HG03442 (cell line): ENCODE measurements around the gene CAMKK1.
"Not testable (repeated sequence)": the region's sequence is repeated elsewhere in the genome, so short reads cannot be mapped to it uniquely, and the experiment has no call there.

ENCODE experiments used
- ATAC-seq: cut with Tn5 transposase; IDR thresholded peaks from one replicate; pipeline ENCODE4 v1.9.1; 2021; ENCODE audit warnings: mild to moderate bottlenecking, moderate library complexity; ENCODE audit not compliant: unreplicated experiment

The CAMKK1 gene

DNA sequence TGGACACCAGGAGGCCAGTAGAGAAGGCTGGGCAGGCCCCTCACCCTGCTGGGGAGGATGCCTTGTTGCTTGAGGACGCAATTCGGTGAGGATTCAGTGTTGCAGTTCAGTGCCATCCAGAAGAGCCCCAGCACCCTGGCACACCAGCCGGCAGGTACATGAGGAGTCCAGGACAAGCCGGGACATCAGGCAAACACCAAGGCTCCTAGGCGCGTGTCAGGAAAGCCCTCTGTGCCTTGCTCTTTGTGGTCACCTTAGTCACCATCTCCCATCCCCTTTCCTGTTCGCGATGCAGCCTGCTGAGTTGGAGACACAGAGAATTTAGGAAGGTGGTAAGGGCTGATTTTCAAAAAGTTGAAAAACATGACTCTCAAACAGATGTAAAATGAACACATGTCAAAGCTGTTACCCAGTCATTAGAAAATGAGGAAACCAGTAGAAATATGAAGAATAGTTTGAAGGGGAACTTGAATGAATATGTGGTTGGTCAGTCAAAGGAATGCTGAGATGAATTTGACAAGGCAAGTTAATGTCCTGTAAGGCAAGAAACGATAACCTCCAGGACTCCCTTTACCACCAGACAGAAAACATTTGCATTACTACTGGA, 44.5 kb downstream of the CAMKK1 start:
- ATAC-seq: no peak

DNA sequence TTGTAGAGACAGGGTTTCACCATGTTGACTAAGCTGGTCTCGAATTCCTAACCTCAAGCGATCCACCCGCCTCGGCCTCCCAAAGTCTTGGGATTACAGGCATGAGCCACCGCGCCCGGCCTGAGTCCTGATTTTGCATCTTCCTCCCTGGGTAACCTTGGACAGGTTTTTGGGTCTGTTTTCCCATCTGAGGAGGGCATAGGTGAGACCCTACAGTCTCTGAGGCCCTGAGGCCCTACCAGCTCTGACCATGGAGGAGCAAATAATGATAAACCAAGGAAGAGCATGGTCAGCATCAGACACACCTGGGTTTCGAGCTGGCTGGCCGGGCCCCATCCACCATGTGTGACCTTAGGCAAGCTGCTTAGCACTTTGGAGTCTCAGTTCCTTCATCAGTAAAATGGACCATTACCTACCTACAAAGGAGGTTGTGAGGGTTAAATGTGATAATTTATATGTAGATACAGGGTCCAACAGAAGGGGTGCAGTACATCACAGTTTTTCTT, 45.6 kb downstream of the CAMKK1 start:
- ATAC-seq: no peak

- ATAC-seq: no peak
Observed at GRCh38 chr17:3846437-3847164, 46.3 kb downstream of the CAMKK1 start.

DNA sequence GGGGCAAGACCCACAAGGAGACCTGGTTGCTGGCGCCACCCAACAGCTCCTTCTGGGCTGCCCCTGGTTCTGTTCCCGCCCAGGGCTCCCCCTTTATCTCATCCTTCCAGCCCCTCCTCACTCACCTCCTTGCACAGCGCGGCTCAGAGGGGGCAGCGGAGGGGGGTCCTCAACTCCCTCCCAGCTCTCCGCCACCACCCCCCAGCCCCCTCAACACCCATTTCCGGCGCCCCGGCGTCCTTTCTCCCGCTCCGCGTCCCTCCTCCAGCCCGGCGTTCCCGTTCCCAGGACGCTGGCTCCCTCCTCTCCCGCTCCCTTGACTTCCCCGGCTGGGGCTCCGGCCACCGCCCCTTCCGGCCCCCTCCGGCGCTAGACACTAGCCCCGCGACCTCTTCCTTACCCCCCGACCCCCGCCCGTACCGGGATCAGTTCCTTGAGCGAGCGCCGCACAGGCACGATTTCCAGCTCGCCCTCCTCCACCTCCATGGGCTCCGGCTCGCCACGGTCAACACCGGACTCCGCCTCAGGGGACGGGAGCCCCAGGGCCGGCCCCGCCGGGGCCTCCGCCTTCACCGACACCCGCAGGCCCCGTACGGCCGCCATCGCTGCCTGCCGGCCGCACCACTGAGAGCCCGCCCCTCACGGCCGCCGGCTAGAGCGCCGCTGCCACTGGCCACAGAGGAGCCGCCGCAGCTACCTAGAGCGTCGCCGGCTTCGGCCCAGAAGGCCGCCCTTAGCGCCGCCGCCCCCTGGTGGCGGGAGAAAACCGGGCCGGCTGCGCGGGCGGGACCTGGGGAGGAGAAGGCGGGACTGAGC, 47.0 kb downstream of the CAMKK1 start, which contains the start of gene NCBP3:
Gene NCBP3 (minus strand): TSS at position 626 of the 816 bp plus-strand sequence. CDS start 23 bp downstream, at position 603.
- ATAC-seq: peak; percentile 92

- peak; percentile 12 for ATAC-seq
Observed at GRCh38 chr17:3845291-3845620, 47.6 kb downstream of the CAMKK1 start.

DNA sequence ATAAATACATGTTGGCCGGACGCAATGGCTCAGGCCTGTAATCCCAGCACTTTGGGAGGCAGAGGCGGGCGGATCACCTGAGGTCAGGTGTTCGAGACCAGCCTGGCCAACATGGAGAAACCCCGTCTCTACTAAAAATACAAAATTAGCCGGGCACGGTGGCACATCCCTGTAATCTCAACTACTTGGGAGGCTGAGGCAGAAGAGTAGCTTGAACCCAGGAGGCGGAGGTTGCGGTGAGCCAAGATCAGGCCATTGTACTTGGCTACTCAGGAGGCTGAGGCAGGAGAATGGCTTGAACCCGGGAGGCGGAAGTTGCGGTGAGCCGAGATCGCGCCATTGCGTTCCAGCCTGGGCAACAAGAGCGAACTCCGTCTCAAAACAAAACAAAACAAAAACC, 48.3 kb downstream of the CAMKK1 start:
- ATAC-seq: not testable (repeated sequence)

DNA sequence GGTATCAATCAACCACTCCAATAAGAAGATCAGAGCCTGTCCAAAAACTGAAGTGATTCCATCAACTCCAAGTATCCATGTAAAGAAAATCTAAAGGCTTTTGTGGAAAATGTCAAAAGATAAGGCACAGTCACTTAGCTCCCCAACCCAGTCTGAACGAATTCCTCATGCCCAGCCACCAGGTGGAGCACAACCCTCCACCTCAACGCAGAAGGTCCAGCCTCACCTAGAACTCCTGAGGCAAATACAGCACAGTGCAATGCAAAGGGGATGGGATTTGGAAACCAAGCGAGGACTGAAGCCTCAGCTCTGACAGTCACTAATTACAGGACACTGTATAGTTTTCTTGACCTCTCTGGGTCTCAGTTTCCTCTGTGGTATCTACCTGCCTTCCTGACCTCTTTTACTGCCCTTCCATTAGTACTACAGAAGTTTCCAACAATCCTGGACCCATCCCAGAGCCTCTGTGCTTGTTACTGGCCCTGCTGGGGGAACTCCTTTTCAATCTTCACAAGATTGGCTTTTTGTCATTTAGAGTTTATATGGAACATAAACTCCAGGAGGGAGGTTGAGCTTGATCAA, 48.8 kb downstream of the CAMKK1 start:
- no peak for ATAC-seq

DNA sequence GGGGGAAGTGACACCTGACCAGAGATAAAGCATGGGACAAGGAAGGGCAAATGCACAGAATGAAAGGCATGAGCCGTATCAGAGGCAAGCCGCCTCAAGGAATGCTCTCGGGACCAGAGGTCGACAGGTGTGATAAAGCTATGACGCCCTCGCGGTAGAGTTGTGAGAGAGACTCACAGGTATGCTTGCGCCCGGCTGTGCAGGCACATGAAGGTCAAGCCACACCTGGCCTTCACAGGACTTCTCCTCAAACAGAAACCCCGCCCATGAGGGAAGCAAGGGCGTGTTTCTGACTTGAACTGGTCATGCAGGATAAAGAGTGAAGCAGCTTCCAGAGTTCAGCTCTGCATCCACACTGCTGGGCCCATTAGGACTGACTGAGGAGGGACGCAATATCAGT, 54.6 kb downstream of the CAMKK1 start:
- no peak for ATAC-seq

DNA sequence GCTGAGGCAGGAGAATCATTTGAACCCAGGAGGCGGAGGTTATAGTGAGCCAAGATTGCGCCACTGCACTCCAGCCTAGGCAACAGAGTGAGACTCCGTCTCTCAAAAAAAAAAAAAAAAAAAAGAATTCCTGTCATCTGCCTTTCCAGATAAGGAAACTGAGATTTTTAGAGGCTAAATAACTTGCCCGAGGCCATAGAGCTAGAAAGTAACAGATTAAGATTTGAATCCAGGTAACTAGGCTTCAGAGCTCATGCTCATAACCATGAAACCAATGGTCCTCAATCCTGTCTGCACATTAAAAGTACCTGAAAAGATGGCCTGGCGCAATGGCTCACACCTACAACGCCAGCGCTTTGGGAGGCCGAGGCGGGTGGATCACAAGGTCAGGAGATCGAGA, 56.3 kb downstream of the CAMKK1 start:
- ATAC-seq: no peak

GRCh38 chr17:3835410-3836229, 57.2 kb downstream of the CAMKK1 start:
- no peak for ATAC-seq

GRCh38 chr17:3834811-3835210, 58.0 kb downstream of the CAMKK1 start:
- ATAC-seq: no peak

DNA sequence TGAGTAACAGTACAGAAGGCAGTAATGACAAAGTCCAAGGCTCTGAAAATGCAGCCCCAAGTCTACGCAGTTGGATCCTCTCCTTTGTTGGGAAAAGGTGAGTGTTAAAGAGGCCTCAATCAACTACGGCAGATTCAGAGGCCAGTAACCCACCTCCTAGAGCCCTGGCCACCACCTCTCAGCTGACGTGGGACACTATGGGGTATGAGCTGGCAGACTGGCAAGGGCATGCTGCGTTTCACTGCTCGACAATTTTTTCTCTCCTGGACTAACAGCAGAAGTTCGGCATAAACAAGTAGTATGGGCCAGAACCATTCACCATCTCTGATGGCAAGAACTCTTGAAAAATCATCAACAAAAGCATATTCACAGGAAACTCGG, 64.0 kb downstream of the CAMKK1 start:
- ATAC-seq: no peak

- ATAC-seq: no peak
Observed at GRCh38 chr17:3828151-3828851, 64.6 kb downstream of the CAMKK1 start.

DNA sequence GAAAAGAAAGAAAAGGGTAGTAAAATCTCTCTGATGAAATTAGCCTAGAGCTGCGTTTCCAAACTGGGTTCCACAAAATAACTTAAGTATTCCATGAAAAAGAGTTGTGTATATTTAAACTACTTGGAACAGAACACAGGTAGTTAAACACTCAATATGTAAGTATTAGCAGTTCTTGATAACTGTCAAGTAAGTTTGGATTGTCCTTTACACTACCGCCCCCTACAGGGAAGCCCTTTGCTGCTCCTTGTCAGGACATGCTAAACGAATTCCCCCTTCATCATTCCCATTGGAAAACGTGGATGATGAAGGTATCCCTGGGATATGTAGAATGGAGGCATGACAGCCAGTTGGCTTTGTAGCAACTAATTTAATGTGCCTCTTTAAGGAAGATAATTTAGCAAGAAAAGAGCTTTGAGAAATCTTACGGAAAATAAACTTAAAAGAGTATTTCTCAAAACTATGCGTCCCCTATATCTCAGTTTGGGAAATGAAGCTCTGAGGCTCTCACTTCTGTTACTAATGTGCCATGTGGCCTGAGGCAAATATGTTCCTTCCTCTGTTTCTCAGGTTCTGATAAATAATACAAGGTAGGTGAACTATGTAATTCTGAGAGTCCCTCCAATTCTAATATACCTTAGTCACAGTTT, 65.6 kb downstream of the CAMKK1 start:
- ATAC-seq: no peak

GRCh38 chr17:3826191-3826590, 66.7 kb downstream of the CAMKK1 start:
- no peak for ATAC-seq

DNA sequence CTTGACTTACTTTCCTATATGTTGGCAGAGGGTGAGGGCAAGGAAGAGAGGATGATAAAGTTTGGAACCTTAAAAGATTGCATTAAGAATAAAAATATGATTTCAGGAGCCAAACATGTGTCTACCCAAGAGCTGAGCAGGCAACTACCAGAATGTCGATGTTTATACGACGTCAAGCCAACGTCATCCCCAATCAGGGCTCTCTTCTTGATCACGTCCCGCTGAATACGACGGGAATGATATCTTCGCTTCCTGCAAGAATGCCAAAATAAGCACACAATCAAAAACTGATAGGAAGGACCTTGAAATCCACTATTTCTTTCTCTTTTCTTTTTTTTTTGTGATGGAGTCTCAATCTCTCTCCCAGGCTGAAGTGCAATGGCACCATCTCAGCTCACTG, 71.8 kb downstream of the CAMKK1 start:
- no peak for ATAC-seq

DNA sequence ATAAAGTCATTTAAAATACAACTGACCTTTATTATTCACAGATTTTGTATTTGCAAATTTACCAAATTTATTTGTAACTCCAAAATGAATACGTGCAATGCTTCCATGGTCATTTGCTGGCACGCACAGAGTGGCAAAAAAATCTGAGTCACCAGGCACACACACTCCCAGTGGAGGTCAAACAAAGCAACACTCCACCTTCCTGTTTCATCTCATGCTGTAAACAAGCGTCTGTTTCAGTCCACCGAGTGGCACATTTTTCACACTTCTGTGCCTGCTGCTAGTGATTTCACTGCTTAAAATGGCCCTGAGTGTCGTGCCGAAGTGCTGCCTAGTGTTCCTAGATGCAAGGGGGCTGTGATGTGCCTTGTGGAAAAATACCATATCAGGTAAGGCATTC, 74.1 kb downstream of the CAMKK1 start:
- no peak for ATAC-seq

GRCh38 chr17:3817851-3818605, 74.8 kb downstream of the CAMKK1 start:
- ATAC-seq: no peak

DNA sequence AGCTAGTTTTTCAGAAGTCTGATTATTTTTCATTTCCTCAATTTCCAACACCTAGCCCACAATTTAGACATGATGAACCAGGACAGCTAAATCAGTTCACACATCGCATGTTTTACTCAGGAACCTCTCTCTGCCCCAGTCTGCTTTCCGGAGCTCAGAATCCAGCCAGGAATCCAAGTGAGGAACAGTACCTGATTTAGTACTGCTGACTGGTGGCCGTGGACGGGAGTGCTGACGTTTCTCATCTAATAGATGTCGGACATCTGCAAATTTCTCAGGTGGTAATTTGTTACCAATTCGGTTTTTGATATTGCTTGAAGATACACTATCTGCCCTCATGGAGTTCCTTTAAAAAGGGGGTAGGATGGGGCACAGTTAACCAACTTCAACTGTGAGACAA, 76.9 kb downstream of the CAMKK1 start:
- no peak for ATAC-seq
